Stimulated activated CD4-positive, alpha-beta T cell treated with anti-CD3 and anti-CD28 coated beads, Interleukin-12 subunit alpha, Interleukin-12 subunit beta, amount 100 ng/mL, for 48 hours (primary cell): ENCODE measurements around the gene FMR1NB.

Experiments used
- DNase-seq, 3 donors: peaks; one replicate each; pipeline ENCODE4 v3.0.0-alpha.2; 2020; ENCODE audit warnings: low read depth in 2 of 3, low spot score in 1 of 3

The FMR1NB gene

DNA sequence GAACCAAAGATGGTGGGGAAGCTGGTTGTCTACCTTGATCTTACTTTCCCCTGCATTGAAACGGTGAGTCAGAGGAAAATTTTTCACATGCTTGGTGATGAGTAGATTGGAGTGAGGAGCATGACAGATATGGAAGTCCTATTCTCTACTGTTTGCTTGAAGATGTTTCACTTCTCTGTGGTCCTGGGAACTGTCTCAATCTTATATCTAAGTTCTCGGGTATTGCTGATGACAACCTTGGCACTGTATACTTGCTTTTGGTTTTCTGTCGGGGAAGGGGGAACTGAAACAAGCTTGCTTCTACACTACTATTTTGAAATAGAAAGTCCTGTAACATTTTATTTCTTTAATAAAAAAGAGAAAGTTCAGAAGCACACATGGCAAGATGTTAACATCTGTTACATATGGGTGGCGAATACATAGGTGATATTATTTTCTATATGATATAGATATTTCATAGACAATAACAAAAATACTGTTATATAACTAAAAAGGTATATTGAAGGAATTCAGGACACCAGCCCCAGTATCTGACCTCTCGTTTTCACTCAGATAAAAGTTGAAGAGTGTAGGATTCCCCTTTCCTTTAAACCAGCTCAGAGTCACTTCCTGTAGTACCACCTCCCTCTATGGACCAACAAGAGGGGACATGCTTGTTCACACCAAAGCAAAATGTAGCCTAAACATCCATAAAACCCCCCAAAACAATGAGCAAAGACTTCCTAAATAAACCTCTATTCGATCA, 88.8 kb downstream of the FMR1NB start:
- DNase-seq, result no peak

DNA sequence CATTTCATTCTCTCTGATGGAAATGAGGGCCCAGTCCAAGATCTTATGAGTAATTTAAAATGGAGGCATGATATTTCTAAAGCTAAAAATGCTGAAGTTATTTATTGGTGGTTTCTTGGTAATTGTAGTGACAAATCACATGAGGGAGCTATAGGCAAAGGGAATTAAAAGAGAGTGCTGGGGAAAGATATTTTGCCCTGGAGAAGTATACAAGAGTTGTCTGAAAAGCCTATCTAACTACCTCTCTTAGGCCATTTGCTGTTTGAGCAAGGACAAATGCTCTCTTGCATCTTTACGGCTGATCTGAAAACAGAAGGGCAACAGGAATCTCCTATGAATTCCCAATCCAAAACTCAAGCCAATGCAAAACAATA, 89.4 kb downstream of the FMR1NB start:
- no peak for DNase-seq
